ENCODE results near the gene ACTR2. TPM values are rescaled to one million over a fixed set of nuclear protein-coding genes. Genes with fewer than 3 reads are reported as not detected.

ACTR2 gene
- total RNA-seq, 1 experiment from 2014 or later: 199 TPM

DNA sequence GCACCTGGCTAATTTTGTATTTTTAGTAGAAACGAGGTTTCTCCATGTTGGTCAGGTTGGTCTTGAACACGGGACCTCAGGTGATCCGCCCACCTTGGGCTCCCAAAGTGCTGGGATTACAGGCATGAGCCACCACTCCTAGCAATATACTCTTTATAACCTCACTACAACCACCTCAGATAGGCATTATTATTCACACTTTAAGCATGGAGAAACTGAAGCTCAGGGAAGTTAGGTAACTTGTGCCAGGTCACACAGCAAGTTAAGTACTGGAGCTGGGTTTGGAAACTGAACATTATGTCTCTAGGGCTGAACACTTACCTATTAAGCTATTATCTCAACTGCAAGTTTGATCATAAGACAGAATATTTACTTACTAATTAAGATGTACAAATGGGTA, 42.6 kb upstream of the ACTR2 start (continued):
- TF ChIP-seq EZH2phosphoT487 (IDR thresholded peaks at IDR 0.05; ENCODE audit: borderline replicate concordance) (no peak), ZFX (IDR thresholded peaks at IDR 0.05) (no peak), JUND (IDR thresholded peaks at IDR 0.05) (no peak), MAX (IDR thresholded peaks at IDR 0.05) (no peak), TCF7L2 (IDR thresholded peaks at IDR 0.05; ENCODE audit: borderline replicate concordance, extremely low read depth, insufficient read depth, insufficient read length) (no peak), POLR2AphosphoS5 (IDR thresholded peaks at IDR 0.05; ENCODE audit: low read depth, low read length) (no peak), POLR2A (IDR thresholded peaks at IDR 0.05; ENCODE audit: borderline replicate concordance, extremely low read depth, insufficient read depth, insufficient read length) (no peak), ZNF274 (IDR thresholded peaks at IDR 0.05; ENCODE audit: low read depth, low read length) (no peak)

DNA sequence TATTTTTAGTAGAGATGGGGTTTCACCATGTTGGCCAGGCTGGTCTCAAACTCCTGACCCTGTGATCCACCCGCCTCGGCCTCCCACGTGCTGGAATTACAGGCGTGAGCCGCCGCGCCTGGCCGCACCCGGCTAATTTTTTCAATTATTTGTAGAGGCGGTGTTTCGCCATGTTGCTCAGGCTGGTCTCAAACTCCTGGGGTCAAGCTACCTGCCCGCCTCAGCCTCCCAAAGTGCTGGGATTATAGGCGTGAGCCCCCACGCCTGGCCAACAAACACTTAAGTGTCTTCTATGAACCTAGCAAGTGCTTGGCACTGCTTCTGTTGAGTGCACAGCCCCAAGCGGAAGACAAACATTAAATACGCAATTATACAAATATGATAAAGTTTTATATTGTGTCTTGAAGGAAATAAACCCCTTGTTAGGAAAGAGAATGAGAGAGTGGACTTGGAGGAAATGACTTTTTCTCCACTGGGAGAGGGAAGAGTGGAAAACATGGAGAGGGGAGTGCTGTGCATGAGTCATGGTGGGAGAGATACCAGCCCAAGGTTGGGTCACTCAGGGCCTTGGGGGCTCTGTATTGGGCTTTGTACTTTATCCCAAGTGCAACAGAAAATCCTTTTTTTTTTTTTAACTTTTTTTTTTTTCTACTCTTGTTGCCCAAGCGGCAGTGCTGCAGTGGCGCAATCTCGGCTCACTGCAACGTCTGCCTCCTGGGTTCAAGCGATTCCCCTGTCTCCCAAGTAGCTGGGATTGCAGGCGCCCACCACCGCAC, 41.4 kb upstream of the ACTR2 start:
- POLR2A ChIA-PET: interaction anchor here (0.8 kb wide), 1 partner anchor 11 kb away, joined by 6 read pairs; no protein-coding TSS in a partner anchor
- intact Hi-C loops (cut with micrococcal nuclease): loop anchor here (2.0 to 5.0 kb wide), 2 partner anchors 121 to 269 kb away; no protein-coding TSS in a partner anchor
- H3K27ac ChIP-seq (ENCODE audit: low read depth, low read length): no peak overlapping the region
- CTCF ChIA-PET: interaction anchor here (0.7 to 1.5 kb wide), 12 partner anchors 8 to 268 kb away, joined by 3 to 10 read pairs (median 4); partner anchors contain the start of gene ACTR2
- H3K9me2 ChIP-seq (ENCODE audit: insufficient read depth): no peaks in the 10 kb centered on the region
- H3K9me3 ChIP-seq (ENCODE audit: control insufficient read depth in 1 of 2, insufficient read depth in 1 of 2, low read depth in 1 of 2, low read length in 2 of 2): no peaks in the 10 kb centered on the region
- H3K4me3 ChIP-seq (replicated peaks in 1 of 2; ENCODE audit: low read depth in 1 of 2, low read length in 2 of 2): no peak overlapping the region
- H3K79me2 ChIP-seq (ENCODE audit: insufficient read depth, low read length): no peaks in the 10 kb centered on the region
- no peak overlapping the region for H2AFZ ChIP-seq (ENCODE audit: low read depth, low read length, poor library complexity, severe bottlenecking)
- DNase-seq (ENCODE audit: low read depth, low spot score) (no peak), ATAC-seq (no peak)
- RAD21 ChIA-PET (ENCODE audit: low non-redundant PET in 1 of 2, low total read pairs in 2 of 2, uncharacterized antibody in 2 of 2, unreplicated experiment in 2 of 2): interaction anchor here in 1 of 2 experiments (0.6 kb wide), 1 partner anchor 386 kb away, joined by 6 read pairs; no protein-coding TSS in a partner anchor
- no peaks in the 10 kb centered on the region for H3K36me3 ChIP-seq (ENCODE audit: control insufficient read depth in 1 of 2, insufficient read depth in 2 of 2, low read length in 2 of 2)
- no peak overlapping the region for H3K4me2 ChIP-seq (ENCODE audit: low read length)
- no peaks in the 10 kb centered on the region for H3K27me3 ChIP-seq (ENCODE audit: insufficient read depth, low read length)
- no TSS peak for BruUV-seq (replicated peaks)
- H4K20me1 ChIP-seq (ENCODE audit: insufficient read depth): no peaks in the 10 kb centered on the region
- no peak overlapping the region for H3K9ac ChIP-seq (ENCODE audit: low read length)
- peaks cover 0 to 4% of the 10 kb centered on the region in 2 experiments; a peak in 1 of 4 replicates for H3K4me1 ChIP-seq (ENCODE audit: control insufficient read depth in 1 of 2, insufficient read depth in 2 of 2, low read length in 2 of 2)
- no peak for TF ChIP-seq ZNF274 (IDR thresholded peaks at IDR 0.05; ENCODE audit: low read depth, low read length)
- TF ChIP-seq SIN3A (IDR thresholded peaks at IDR 0.05; ENCODE audit: low read depth): no peak
- TF ChIP-seq MAX (IDR thresholded peaks at IDR 0.05): no peak
- no peak for TF ChIP-seq REST (IDR thresholded peaks at IDR 0.05; ENCODE audit: low read depth)
- no peak for TF ChIP-seq CEBPB (IDR thresholded peaks at IDR 0.05; ENCODE audit: low read depth)
- TF ChIP-seq FOSL1 (IDR thresholded peaks at IDR 0.05; ENCODE audit: low read depth): no peak
- no peak for TF ChIP-seq CBX3 (IDR thresholded peaks at IDR 0.05; ENCODE audit: low read depth)
- no peak for TF ChIP-seq ATF3 (IDR thresholded peaks at IDR 0.05)
- no peak for TF ChIP-seq SP1 (IDR thresholded peaks at IDR 0.05; ENCODE audit: low read depth)
- no peak for TF ChIP-seq POLR2A (IDR thresholded peaks at IDR 0.05; ENCODE audit: borderline replicate concordance, extremely low read depth, insufficient read depth, insufficient read length)
